Effector CD8-positive, alpha-beta T cell (primary cell): Measurements from ENCODE around the gene ABI1.
"Not testable (repeated sequence)": the region's sequence is repeated elsewhere in the genome, so short reads cannot be mapped to it uniquely, and the experiment has no call there.

Source experiments
- DNase-seq: peaks from one replicate; lab custom pipeline; 2025; lab: John Stamatoyannopoulos, UW

ABI1 gene

DNA sequence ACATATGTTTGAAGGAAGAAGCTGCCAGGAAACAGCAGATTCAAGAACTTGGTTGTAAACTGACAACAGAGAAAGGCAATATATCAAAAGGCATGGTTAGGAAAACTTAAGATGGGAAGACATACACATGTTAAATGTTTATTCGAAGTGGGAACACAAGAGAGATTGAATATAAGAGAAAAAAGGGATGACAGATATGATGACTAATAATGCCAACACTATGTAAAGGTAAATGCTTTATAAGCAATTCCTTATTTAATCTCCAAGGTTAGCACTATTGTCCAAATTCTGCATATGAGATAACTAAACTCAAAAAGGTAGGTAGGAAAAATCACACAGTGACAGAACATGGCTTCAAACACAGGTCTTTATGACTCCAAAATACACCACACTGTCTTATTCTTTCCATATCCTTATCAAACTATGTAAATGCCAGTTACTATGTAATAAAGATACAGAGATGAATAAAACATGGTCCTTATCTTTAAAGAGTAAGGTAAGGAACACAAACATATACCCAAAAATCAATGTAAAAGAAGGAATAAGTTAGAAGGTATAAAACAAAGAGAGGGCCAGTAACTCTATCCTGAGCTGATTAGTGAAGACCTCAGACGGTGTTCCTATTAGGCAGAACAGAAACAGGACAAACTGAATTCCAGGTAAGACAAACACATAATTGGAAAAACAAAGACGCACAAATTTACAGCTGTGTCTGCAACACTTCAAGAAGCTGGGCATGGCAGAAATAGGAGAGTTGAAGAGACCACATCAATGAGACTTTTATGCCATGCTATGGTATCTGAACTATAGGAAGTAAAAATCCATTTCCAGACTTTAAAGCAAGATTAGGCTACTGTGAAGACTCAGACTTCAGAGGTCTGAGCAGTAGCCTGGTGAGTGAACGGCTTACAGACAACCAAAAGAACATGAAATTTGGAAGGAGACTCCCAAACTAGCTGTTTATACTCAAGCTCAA lies 56.1 kb downstream of the ABI1 start:
- no peak for DNase-seq

DNA sequence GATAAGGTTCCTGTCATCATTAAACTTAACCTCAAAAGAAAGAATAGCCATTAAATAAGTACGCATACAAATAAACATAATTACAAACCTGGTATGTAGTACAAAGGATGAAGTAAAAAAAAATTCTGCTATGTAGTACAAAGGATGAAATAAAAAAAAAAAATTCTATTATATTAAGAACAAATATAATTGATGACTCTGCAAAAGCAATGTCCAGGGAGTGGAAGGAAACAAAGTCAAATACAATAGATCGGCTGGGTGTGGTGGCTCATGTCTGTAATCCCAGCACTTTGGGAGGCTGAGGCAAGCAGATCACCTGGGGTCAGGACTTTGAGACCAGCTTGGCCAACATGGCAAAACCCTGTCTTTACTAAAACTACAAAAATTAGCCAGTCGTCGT lies 56.9 kb downstream of the ABI1 start:
- no peak for DNase-seq

DNA sequence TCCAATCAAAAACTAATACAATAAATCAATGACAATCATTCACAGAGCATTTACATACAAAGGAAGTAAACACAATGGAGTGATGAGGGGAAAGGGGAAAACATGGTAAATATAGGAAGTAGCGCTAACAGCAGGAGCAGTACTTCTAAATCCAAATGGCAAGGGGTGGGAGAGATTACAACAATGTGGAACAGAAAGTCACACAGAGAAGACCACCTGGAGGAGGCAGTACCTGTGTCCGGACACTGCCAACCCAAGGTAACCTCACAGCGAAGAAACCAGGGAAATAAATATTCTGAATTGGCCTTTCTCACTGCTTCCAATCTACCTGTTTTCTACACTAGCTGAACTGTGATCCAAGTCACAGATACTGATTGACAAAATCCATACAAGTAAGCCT lies 58.2 kb downstream of the ABI1 start:
- no peak for DNase-seq

DNA sequence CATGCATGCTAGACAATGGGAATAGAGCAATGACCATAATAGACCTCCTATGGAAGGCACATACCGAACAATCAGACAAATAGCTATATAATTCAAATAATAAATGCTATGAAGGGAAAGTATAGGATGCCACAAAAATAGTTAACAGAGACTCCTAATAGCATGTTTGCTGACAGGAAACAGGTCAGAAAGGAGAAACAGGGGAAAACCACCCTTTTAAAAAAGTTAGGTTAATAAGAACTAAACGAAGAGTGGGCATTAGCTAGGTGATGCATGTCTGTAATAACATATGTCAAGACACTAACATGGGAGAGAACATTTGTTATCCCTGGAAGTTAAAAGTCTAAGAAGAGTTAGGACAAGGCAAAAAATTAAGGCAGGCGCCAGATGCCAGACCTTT lies 58.9 kb downstream of the ABI1 start:
- DNase-seq: no peak

DNA sequence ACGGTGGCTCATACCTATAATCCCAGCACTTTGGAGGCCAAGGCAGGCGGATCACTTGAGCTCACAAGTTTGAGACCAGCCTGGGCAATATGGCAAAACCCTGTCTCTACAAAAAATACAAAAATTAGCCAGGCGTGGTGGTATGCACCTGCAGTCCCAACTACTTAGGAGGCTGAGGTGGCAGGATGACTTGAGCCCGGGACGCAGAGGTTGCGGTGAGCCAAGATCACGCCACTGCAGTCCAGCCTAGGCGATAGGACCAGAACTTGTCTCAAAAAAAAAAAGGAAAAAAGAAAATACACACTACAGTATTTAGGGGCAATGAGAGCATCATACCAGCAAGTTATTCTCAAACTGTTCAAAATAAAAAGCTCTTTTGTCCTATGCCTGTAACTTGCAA lies 59.5 kb downstream of the ABI1 start:
- DNase-seq: no peak

DNA sequence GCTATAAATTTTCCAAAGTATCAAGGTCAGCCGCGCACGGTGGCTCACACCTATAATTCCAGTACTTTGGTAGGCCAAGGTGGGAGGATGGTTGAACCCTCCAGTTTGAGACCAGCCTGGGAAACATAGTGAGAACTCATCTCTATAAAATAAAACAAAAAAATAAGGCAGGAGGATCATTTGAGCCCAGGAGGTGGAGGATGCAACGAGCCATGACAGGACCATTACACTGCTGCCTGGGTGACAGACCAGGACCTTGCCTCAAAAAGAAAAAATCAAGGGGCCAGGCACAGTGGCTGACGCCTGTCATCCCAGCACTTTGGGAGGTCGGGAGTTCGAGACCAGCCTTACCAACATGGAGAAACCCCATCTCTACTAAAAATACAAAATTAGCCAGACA lies 60.3 kb downstream of the ABI1 start:
- DNase-seq: no peak

DNA sequence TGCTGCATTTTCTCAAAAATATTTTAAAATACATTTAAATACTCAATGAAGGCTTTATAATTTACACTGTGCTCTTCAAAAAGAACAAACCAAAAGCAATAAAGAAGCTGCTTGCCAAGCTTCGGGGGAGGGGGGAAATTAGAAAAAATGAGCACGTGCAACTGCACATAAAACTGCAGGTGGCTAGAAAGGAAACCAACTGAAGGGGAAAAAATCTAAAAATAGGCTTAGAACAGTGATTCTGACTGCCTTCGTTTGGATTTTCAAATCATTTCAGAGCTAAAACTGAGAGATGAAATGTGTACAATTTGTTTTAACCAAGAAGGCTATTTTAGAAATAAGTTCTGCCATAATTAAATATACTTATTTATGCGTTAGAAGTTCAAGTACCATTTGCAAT lies 61.4 kb downstream of the ABI1 start:
- DNase-seq: no peak

DNA sequence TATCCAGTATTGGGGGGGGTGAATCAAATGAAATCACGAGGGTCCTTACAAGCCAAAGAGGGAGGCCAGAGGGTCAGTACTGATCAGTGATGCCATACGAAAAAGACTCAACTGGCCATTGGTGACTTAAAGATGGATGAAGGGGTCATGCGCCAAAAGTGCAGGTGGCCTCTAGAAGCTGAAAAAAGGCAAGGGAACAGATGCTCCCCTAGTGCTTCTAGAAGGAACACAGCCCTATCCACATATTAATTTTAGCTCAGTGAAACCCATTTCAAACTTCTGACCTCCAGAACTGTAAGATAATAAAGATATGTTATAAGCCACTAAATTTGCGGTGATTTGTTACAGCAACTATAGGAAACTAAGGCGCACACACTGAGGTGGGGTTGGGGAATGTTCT lies 62.5 kb downstream of the ABI1 start:
- DNase-seq: no peak

DNA sequence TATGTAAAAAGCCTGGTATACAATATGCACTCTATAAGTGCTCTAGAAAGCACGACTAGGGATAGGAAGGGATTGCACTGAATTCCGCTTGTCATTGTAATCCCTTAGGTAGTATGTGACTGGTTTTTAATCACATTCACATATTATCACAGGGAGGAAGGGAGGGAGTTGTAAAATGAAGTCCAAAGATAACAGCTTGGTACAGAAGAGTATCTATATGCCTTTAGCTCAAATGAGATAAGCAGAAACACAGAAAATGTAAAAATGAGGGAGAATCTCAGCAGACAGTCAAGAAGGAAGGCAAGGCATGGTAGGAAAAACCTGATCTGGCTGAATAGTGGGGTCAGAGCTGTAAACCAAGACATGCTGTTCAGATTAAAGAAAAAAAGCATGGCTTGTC lies 63.4 kb downstream of the ABI1 start:
- DNase-seq: no peak

DNA sequence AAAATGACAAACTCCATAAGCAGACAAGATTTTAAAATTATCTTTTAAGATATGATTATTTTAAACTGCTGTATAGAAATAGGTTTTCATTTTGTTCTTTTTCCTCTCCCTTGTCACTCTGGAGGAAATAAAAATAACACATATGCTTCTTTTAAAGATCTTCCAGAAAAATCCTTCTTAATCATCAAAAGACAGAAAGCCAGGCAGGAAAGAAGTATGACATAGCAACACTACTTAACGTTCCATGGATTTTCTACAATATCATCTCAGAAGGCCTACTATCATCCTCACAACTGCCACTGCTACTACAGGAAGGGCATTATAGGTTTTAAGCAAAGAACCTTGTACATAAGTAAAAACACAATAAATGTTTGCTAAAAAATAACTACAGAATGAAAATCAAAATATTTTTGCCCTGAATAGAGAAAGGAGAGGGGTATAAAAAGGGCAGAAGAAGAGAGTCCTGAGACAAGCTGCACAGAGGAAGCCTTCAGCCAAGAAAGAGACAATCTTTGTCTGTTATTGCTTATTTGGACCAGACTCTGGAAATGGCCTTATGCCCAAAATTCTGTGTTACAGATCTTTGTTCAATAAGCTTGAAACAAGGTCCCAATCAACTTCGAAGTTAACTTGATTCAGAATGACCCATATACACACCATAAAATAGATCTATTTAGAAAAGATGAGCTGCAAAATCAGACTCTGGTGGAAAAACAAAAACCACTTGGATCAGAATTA lies 67.8 kb downstream of the ABI1 start:
- no peak for DNase-seq

DNA sequence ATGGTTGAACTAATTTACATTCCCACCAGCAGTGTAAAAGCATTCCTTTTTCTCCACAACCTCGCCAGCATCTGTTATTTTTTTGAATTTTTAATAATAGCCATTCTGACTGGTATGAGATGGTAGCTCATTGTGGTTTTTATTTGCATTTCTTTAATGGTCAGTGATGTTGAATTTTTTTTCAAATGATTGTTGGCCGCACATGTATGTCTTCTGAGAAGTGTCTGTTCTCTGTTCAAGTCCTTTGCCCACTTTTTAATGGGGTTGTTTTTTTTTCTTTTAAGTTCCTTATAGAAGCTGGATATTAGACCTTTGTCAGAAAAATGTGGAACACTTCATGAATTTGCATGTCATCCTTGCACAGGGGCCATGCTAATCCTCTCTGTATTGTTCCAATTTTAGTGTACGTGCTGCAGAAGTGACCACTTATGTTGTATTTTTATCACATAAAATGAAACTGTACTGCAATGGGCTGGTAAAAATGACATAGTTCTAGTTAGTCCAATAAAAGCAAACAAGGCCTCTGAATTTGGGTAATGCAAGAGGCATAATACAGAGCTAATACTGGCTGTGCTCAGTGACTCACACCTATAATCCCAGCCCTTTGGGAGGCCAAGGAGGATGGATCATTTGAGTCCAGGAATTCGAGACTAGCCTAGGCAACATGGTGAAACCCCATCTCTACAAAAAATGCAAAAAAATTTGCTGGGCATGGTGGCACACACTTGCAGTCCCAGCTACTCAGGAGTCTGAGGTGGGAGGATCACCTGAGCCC lies 70.3 kb downstream of the ABI1 start:
- DNase-seq: no peak

DNA sequence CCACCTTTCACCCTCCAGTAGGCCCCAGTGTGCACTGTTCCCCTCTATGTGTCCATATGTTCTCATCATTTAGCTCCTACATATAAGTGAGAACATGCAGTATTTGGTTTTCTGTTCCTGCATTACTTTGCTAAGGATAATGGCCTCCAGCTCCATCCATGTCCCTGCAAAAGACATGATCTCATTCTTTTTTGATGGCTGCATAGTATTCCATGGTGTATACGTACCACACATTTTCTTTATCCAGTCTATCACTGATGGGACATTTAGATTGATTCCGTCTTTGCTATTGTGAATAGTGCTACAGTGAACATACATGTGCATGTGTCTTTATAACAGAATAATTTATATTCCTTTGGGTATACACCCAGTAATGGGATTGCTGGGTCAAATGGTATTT lies 71.0 kb downstream of the ABI1 start:
- DNase-seq: not testable (repeated sequence)

DNA sequence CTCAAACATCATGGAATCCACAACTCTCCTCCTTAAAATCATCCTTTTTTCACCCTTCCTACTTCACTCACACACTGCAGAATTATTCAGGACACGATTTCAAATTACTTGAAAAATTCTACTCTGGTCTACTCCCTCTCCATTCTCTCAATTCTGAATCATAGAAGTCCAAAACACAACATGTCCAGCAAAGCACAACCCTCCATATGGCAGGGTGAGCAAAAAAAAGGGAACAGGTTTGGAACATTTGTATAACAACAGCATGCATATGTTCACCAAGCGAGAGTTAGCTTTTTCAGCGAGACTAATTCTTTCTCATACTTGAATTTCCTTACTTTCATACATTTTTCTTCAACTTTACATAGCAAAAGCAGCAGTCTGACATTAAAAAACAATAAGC lies 73.4 kb downstream of the ABI1 start:
- no peak for DNase-seq

DNA sequence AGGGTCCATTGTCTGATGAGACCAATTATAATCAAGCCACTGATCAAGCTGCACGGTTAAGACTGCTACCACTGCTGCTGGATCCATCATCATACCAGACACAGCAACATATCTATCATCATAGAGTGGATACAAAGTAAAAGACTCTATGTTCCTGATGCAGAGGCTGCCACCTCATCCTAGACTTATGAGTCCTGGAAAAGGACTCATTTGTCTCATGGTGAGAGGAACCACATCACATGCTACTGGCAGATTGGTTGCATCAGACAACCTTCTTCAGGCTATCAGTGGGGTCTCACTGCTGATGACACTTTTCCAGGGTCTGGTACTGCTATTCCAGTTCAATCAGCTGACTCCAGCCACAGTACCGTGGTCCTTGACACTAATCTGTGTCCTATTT lies 79.0 kb downstream of the ABI1 start:
- DNase-seq: no peak

DNA sequence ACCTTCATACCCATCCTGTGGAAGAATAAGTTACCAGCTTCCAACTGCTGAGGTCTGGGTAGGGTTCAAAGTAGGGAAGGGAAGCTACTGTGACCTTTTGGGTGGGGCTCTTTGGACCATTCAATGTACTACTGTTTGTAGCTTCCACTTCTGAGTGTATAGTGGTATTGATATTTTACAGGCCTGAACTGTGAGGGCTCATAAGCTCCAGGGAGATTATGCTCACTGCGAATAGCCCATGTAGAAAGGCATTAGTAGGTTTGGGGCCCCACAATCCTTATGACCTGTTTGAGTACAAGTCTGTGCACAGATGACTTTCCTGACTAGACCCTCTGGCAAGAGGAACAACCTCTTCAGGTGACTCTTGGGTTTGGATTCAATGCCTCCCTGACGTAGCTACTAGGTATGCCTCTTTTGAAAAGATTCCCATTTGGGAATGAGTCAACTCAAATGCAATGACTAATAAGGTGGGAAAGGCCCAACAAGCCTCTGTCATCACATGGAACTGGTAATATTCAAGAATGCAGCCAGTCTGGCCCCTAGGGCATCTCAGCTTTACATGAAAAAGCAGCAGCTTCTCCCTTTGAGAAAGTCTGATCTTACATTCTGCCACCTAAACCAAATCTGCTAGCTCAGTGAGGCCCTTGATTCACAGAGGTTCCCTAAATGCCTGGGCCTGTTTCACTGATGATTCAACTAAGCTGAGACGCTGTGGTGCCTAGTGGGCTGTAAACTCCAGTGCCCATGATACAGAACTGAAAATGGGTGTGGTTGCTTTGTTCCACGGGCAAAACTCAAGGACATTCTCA lies 79.8 kb downstream of the ABI1 start:
- no peak for DNase-seq

DNA sequence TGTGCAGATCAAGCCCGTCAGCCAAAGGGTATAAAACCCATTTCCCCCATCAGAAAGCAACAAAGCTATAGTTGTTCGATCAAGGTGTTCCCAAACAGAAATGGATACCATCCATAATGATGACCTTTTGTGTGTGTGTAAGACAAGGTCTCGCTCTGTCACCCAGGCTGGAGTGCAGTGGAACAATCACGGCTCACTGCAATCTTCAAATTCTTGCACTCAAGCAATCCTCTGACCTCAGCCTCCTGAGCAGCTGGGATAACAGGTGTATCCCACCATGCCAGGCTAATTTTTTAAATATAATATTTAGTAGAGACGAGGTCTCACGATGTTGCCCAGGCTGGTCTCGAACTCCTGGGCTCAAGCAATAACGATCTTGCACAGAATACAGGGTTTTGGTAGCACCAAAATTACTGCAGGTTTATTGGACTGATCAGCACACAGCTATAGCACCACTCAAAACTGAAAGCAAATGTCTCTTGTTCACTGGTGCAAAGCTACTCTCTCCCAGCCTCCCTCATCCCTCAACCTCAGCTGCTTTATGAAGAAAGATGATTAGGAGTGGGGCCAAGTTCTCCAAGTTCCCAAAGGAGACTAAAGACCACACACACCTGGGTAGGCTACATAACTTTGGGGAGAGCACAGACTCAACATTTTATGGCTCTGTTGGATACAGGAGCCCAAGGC lies 80.5 kb downstream of the ABI1 start:
- DNase-seq: no peak

DNA sequence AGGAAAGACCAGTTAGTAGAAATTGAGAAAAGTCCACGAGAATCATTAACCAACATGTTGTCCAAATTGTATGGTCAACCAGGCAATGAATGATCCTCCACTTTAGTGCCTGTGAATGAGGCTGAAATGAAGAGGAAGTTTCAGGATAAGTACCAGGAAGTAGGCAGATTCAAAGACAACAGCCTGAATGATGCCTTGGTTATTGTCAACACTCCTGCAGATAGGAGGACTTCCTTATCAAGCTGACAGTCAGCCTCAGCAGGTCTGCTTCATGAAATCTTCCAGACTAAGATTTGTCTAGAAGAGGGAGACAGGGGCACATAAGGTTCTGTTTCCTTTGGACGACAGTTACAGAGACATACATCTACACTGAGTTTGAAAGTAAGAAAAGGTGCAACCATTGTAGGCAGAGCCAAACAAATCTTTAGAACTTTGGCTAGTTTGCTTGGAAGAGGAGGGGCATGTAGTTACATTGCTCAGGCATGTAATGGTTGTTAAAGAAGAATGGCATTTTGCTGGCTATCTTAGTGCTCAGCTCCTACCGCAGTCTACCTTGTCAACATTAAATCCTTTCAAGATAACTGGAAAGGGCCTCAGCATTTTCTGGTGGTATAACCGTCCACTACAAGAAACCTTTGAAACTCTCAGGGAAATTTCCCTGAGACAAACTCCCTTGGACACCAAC lies 81.4 kb downstream of the ABI1 start:
- no peak for DNase-seq

DNA sequence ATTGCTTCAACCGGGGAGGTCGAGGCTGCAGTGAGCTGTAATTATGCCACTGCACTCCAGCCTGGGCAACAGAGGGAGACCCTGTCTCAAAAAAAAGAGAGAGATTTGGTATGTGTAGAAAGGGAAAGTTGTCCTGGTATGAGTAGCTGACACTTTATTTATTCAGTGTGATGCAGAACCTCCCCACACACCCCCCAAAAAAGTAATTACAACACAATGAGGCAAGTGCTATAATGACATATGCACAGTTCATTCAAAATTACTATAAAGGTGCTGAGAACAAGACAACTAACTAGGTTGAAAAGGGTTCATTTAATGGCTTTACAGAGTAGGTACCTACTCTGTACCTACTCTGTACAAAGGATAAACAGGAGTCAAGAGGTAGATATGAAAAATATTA lies 83.1 kb downstream of the ABI1 start:
- no peak for DNase-seq

DNA sequence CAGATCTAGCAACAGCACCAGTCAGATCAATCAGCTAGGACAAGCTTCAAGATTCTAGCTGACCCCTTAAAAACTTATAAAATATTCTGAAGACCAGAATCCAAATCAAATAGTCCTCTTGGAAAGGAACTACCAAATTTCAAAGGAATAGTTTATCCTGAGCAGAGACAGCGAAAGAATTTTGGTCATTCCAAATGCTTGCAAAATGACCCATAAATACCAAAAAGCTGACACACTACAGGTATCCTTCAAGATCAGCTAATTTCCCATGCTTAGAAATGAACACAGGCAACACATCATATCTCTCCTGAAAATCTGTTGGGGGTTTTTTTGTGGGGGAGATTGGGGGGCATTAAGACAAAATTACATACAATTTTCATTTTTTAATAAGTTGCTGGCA lies 84.5 kb downstream of the ABI1 start:
- no peak for DNase-seq

DNA sequence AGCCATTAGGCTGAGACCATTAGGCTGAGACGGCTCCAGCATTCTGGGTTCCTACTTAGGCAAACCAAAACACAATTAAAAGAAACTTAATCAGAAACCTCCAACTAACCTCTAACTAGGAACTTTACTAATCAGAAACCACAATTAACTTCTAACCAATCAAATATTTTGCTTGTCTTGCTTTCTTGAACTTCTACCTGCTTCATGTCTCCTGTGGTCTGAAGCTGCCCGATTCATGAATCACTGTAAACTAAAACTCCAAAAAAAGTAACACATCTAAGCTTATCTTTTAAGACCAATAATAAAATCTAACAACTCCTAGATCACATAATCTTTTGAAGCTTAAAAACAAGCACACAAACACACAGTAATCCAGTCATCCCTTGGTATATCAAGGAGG lies 87.1 kb downstream of the ABI1 start:
- no peak for DNase-seq
